NCI-H226 (cell line): ENCODE measurements around the gene NR6A1.
"Not testable (repeated sequence)": the region's sequence is repeated elsewhere in the genome, so short reads cannot be mapped to it uniquely, and the experiment has no call there.

Experiments
- DNase-seq: peaks from one replicate; pipeline ENCODE4 v3.0.0-alpha.2; 2015

NR6A1 gene

DNA sequence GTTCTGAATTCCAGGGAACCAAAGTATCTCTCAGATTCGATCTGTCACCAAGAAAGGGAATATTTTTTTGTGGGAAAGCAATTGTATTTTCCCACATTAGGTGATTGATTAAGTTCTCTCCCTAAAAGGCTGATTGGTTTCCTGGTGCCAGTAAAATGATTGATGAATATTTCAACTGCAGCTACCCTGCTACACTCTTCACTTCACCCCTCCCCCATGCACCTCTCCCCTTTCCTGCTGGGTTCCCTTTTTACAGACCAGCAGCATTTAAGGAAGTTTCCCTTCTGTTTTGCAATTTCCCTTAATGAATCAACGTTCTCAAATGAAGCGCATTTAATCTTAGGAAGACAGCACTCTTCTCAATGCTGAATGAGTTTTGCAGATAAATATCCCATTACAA, 13.1 kb downstream of the NR6A1 start:
- DNase-seq, result no peak

DNA sequence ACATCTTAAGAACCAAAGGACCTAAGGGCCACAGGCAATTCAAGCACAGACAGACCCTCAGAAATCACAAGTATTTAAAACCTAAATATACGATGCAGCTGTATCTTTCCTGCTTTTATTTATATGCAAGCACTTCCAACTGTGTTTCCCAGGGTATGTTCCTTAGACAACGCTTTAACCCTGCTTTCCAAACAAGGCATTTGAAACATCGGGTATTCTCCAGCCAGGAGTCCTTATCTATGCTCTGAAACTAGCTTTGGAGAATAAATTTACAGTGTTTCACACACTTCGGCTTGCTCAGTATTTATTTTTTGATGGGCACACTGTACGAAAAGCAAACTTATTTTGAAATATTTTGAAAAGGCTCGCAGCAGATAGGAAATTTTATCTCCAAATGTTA, 13.5 kb downstream of the NR6A1 start:
- DNase-seq, result no peak

- DNase-seq, result no peak
Measured at GRCh38 chr9:124756011-124756410, 15.1 kb downstream of the NR6A1 start.

- DNase-seq, result no peak
Measured at GRCh38 chr9:124755061-124755460, 16.1 kb downstream of the NR6A1 start.

- no peak for DNase-seq
Measured at GRCh38 chr9:124754289-124754688, 16.8 kb downstream of the NR6A1 start.

GRCh38 chr9:124752967-124753366, 18.1 kb downstream of the NR6A1 start:
- peak; percentile 75 for DNase-seq

GRCh38 chr9:124749781-124750180, 21.3 kb downstream of the NR6A1 start:
- no peak for DNase-seq

GRCh38 chr9:124749284-124749683, 21.8 kb downstream of the NR6A1 start:
- DNase-seq, result no peak

GRCh38 chr9:124747065-124747464, 24.0 kb downstream of the NR6A1 start:
- DNase-seq, result no peak

GRCh38 chr9:124743686-124744348, 27.3 kb downstream of the NR6A1 start:
- no peak for DNase-seq

DNA sequence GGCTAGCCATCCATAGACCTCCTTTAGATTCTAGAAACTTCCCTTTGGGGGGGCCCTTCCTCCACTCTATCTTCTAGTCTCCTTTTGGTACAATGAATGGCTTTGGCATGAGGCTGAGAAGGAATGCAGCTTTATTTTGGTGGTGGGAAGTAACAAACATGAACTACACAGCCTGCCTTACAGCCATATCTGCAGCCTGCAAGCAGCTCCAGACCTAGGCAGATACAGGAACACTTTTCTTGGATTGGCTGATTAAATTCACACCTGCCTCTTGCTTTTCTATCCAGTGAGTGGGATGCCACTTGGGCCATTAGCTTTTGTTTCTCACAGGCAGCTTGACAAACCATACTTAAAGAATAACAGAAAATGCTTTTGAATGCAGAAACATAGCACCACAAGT, 28.2 kb downstream of the NR6A1 start:
- DNase-seq, result no peak

- no peak for DNase-seq
Measured at GRCh38 chr9:124741662-124742061, 29.4 kb downstream of the NR6A1 start.

GRCh38 chr9:124741149-124741548, 30.0 kb downstream of the NR6A1 start:
- DNase-seq, result no peak

GRCh38 chr9:124739360-124739759, 31.8 kb downstream of the NR6A1 start:
- DNase-seq, result no peak

GRCh38 chr9:124738075-124738474, 33.0 kb downstream of the NR6A1 start:
- DNase-seq, result not testable (repeated sequence)

GRCh38 chr9:124735121-124735520, 36.0 kb downstream of the NR6A1 start:
- peak; percentile 44 for DNase-seq

GRCh38 chr9:124734741-124735083, 36.4 kb downstream of the NR6A1 start:
- DNase-seq, result not testable (repeated sequence)

- DNase-seq, result no peak
Measured at GRCh38 chr9:124733964-124734740, 37.0 kb downstream of the NR6A1 start.

DNA sequence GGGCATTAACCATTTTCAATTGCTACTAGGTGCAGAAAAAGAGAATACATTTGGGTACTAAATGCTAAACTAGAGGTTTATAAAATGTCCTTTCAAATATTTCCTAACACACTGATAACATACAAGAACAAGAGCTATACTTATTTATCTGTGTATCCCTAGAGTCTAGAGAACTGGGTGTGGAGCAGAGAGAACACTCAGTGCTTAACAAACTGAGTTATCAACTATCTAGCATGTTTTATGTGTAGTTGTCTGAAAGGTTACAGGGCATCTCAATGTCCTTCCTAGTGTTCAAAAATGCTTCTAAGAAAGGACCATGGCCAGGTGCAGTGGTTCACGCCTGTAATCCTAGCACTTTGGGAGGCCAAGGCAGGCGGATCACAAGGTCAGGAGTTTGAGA, 40.3 kb downstream of the NR6A1 start:
- no peak for DNase-seq

DNA sequence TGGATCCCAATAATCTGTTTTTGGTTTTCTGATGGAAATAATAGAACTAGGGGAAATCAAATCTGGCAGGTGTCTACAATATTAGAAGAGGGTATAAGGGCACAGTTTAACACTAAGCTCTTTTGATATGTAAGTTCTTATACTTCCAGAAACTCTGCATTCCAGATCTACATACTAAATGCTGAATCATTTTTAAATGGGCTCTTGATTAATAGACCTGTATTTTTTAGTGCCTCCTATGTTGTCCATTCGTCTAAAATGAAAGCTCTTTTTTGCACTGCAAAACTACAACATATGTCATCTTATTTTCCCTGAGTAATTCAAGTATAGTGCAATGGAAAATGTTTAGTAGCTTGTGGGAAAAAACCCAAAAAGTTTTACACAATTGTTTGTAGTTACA, 44.2 kb downstream of the NR6A1 start:
- no peak for DNase-seq

GRCh38 chr9:124725068-124725452, 46.1 kb downstream of the NR6A1 start:
- no peak for DNase-seq

GRCh38 chr9:124724415-124725067, 46.6 kb downstream of the NR6A1 start:
- DNase-seq, result no peak

- no peak for DNase-seq
Measured at GRCh38 chr9:124723352-124723751, 47.8 kb downstream of the NR6A1 start.
